ENCODE data around the gene OLFML3. TPM values are rescaled to one million over a fixed set of nuclear protein-coding genes. Genes with fewer than 3 reads are reported as not detected.

The OLFML3 gene
- total and polyA plus RNA-seq, 2 donors (not counting 1 experiment from before 2014, with no cell fraction given), result 0.32 TPM; not detected in 1

DNA sequence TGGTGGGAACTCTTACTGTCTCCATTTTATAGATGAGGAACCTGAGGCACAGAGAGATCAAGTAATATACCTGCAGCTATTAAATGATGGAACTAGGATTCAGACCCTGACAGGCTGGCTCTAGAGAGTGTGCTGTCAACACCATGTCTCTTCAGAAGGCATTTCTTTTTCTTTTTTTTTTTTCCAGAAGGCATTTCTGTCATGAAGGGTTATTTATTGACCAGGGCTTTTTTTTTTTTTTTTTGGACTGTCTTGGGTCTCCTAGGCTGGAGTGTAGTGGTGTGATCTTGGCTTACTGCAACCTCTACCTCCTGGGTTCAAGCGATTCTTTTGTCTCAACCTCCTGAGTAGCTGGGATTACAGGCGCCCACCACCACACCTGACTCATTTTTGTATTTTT, 27.6 kb upstream of the OLFML3 start:
- Histone ChIP-seq H2AFZ (ENCODE audit: insufficient read depth, low read depth, low read length, poor library complexity, severe bottlenecking) (no peak overlapping the region), H3K9ac (ENCODE audit: low read length) (no peak overlapping the region), H3K27ac (ENCODE audit: low read length in 2 of 2) (no peak overlapping the region), H3K4me3 (ENCODE audit: control extremely low read depth in 1 of 5, extremely low read depth in 1 of 5, insufficient read depth in 1 of 5, low read depth in 2 of 5, low read length in 4 of 5) (no peak overlapping the region), H3K79me2 (ENCODE audit: control insufficient read depth, insufficient read depth, low read length) (peaks cover 58% of the 10 kb centered on the region), H3K27me3 (replicated peaks in 1 of 4; ENCODE audit: control extremely low read depth in 1 of 4, control insufficient read depth in 3 of 4, insufficient read depth in 4 of 4, low read length in 3 of 4) (no peaks in the 10 kb centered on the region), H3K4me2 (replicated peaks; ENCODE audit: low read depth, low read length, poor library complexity, severe bottlenecking) (no peak overlapping the region), H3K4me1 (ENCODE audit: control insufficient read depth in 2 of 2, insufficient read depth in 2 of 2, low read length in 2 of 2) (peaks cover 10 to 12% of the 10 kb centered on the region in 2 donors), H3K36me3 (replicated peaks in 1 of 2; ENCODE audit: control extremely low read depth in 1 of 2, control insufficient read depth in 1 of 2, extremely low read depth in 1 of 2, insufficient read depth in 2 of 2, low read length in 1 of 2) (peaks cover 0 to 23% of the 10 kb centered on the region in 2 experiments), H3K9me3 (ENCODE audit: control extremely low read depth in 1 of 3, control insufficient read depth in 2 of 3, insufficient read depth in 1 of 3, low read length in 2 of 3) (no peaks in the 10 kb centered on the region), H4K20me1 (ENCODE audit: control insufficient read depth, insufficient read depth, low read length, poor library complexity, severe bottlenecking) (peaks cover 19% of the 10 kb centered on the region)
- no peak overlapping the region for H3K4me3 Mint-ChIP-seq
- POLR2A ChIA-PET, result no interaction called here
- ATAC-seq (ENCODE audit: low read depth), result no peak
- intact Hi-C loops (cut with micrococcal nuclease), result no loop called here
- WGBS (ENCODE audit: insufficient coverage), result no CpG with 5 or more reads among the region's 2 CpGs
- DNase-seq, result no peak
- H3K9me3 Mint-ChIP-seq (ENCODE audit: insufficient read depth), result no peaks in the 10 kb centered on the region
- CTCF ChIA-PET, result interaction anchor here (0.7 to 0.9 kb wide), 3 partner anchors 16 to 1488 kb away, joined by 3 to 7 read pairs (median 3); no protein-coding TSS in a partner anchor
- H3K4me1 Mint-ChIP-seq, result peaks cover 23% of the 10 kb centered on the region
- H3K27me3 Mint-ChIP-seq, result no peaks in the 10 kb centered on the region
- TF ChIP-seq CTCF (IDR thresholded peaks at IDR 0.05), result no peak
- TF ChIP-seq EZH2 (IDR thresholded peaks at IDR 0.05; ENCODE audit: borderline replicate concordance, insufficient read depth, low read depth, low read length, poor library complexity, severe bottlenecking), result no peak
- H3K27ac Mint-ChIP-seq, result no peak overlapping the region

DNA sequence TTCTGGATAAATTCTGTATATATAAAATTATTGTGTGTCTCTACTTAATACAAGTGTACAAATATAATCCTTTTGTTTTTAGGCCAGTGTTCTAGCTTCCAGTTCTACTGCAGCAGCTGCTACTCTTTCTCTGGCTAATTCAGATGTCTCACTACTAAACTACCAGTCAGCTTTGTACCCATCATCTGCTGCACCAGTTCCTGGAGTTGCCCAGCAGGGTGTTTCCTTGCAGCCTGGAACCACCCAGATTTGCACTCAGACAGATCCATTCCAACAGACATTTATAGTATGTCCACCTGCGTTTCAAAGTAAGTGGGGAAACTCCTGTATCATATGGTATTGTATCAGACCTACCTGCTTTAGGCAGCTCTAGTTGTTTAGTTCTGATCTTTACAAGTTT, 21.3 kb upstream of the OLFML3 start:
- no peak for TF ChIP-seq EZH2 (IDR thresholded peaks at IDR 0.05; ENCODE audit: borderline replicate concordance, insufficient read depth, low read depth, low read length, poor library complexity, severe bottlenecking)
- no peak for TF ChIP-seq CTCF (IDR thresholded peaks at IDR 0.05)
- ChIA-PET POLR2A (no interaction called here), CTCF (interaction anchor here (1.0 kb wide), 1 partner anchor 9 kb away, joined by 5 read pairs; no protein-coding TSS in a partner anchor)
- Mint-ChIP-seq H3K27me3 (no peaks in the 10 kb centered on the region), H3K4me1 (no peaks in the 10 kb centered on the region), H3K27ac (no peak overlapping the region), H3K4me3 (no peak overlapping the region), H3K9me3 (ENCODE audit: insufficient read depth) (no peaks in the 10 kb centered on the region)
- Histone ChIP-seq H3K9me3 (ENCODE audit: control extremely low read depth in 1 of 3, control insufficient read depth in 2 of 3, insufficient read depth in 1 of 3, low read length in 2 of 3) (no peaks in the 10 kb centered on the region), H2AFZ (ENCODE audit: insufficient read depth, low read depth, low read length, poor library complexity, severe bottlenecking) (no peak overlapping the region), H3K79me2 (ENCODE audit: control insufficient read depth, insufficient read depth, low read length) (no peaks in the 10 kb centered on the region), H3K9ac (ENCODE audit: low read length) (no peak overlapping the region), H4K20me1 (ENCODE audit: control insufficient read depth, insufficient read depth, low read length, poor library complexity, severe bottlenecking) (peaks cover 4% of the 10 kb centered on the region), H3K27me3 (replicated peaks in 1 of 4; ENCODE audit: control extremely low read depth in 1 of 4, control insufficient read depth in 3 of 4, insufficient read depth in 4 of 4, low read length in 3 of 4) (no peaks in the 10 kb centered on the region), H3K4me3 (ENCODE audit: control extremely low read depth in 1 of 5, extremely low read depth in 1 of 5, insufficient read depth in 1 of 5, low read depth in 2 of 5, low read length in 4 of 5) (no peak overlapping the region), H3K4me2 (replicated peaks; ENCODE audit: low read depth, low read length, poor library complexity, severe bottlenecking) (no peak overlapping the region), H3K4me1 (ENCODE audit: control insufficient read depth in 2 of 2, insufficient read depth in 2 of 2, low read length in 2 of 2) (no peaks in the 10 kb centered on the region), H3K36me3 (replicated peaks in 1 of 2; ENCODE audit: control extremely low read depth in 1 of 2, control insufficient read depth in 1 of 2, extremely low read depth in 1 of 2, insufficient read depth in 2 of 2, low read length in 1 of 2) (peaks cover 7 to 70% of the 10 kb centered on the region in 2 experiments), H3K27ac (ENCODE audit: low read length in 2 of 2) (no peak overlapping the region)
- WGBS (ENCODE audit: insufficient coverage), result no CpG with 5 or more reads among the region's 1 CpG
- no peak for DNase-seq
- no peak for ATAC-seq (ENCODE audit: low read depth)
- intact Hi-C loops (cut with micrococcal nuclease), result no loop called here

Measured in B cell (primary cell).